Measurements from ENCODE around the gene KRT3.
"Not testable (repeated sequence)": the region's sequence is repeated elsewhere in the genome, so short reads cannot be mapped to it uniquely, and the experiment has no call there.

The KRT3 gene

GRCh38 chr12:52781399-52782082 lies 14.4 kb downstream of the KRT3 start:
- DNase-seq (ENCODE audit: low spot score) = no peak

- DNase-seq (ENCODE audit: low spot score) = no peak
Observed at GRCh38 chr12:52779914-52780313, 16.0 kb downstream of the KRT3 start.

GRCh38 chr12:52778833-52779232 lies 17.1 kb downstream of the KRT3 start:
- no peak for DNase-seq (ENCODE audit: low spot score)

GRCh38 chr12:52777566-52777965 lies 18.4 kb downstream of the KRT3 start:
- no peak for DNase-seq (ENCODE audit: low spot score)

- DNase-seq (ENCODE audit: low spot score) = no peak
Observed at GRCh38 chr12:52776913-52777395, 19.0 kb downstream of the KRT3 start, which contains the start of gene KRT76. KRT76 (minus strand) TSS chr12:52777345; CDS start chr12:52777291, 54 bp downstream.

GRCh38 chr12:52776435-52776834 lies 19.5 kb downstream of the KRT3 start:
- no peak for DNase-seq (ENCODE audit: low spot score)

- DNase-seq (ENCODE audit: low spot score) = no peak
Observed at GRCh38 chr12:52774629-52775250, 21.2 kb downstream of the KRT3 start.

GRCh38 chr12:52772772-52773171 lies 23.1 kb downstream of the KRT3 start:
- DNase-seq (ENCODE audit: low spot score) = no peak

GRCh38 chr12:52772188-52772587 lies 23.7 kb downstream of the KRT3 start:
- no peak for DNase-seq (ENCODE audit: low spot score)

- DNase-seq (ENCODE audit: low spot score) = no peak
Observed at GRCh38 chr12:52771505-52771904, 24.4 kb downstream of the KRT3 start.

GRCh38 chr12:52771088-52771487 lies 24.8 kb downstream of the KRT3 start:
- DNase-seq (ENCODE audit: low spot score) = no peak

- no peak for DNase-seq (ENCODE audit: low spot score)
Observed at GRCh38 chr12:52769946-52770345, 26.0 kb downstream of the KRT3 start.

- DNase-seq (ENCODE audit: low spot score) = no peak
Observed at GRCh38 chr12:52769354-52769753, 26.6 kb downstream of the KRT3 start.

GRCh38 chr12:52768479-52769200 lies 27.3 kb downstream of the KRT3 start:
- DNase-seq (ENCODE audit: low spot score) = no peak

GRCh38 chr12:52767427-52767826 lies 28.5 kb downstream of the KRT3 start:
- DNase-seq (ENCODE audit: low spot score) = no peak

GRCh38 chr12:52767020-52767379 lies 28.9 kb downstream of the KRT3 start:
- DNase-seq (ENCODE audit: low spot score) = no peak

- no peak for DNase-seq (ENCODE audit: low spot score)
Observed at GRCh38 chr12:52766351-52767019, 29.4 kb downstream of the KRT3 start.

- DNase-seq (ENCODE audit: low spot score) = no peak
Observed at GRCh38 chr12:52765702-52766101, 30.2 kb downstream of the KRT3 start.

GRCh38 chr12:52763991-52764390 lies 31.9 kb downstream of the KRT3 start:
- no peak for DNase-seq (ENCODE audit: low spot score)

GRCh38 chr12:52763036-52763659 lies 32.8 kb downstream of the KRT3 start:
- no peak for DNase-seq (ENCODE audit: low spot score)

- DNase-seq (ENCODE audit: low spot score) = no peak
Observed at GRCh38 chr12:52761802-52762201, 34.1 kb downstream of the KRT3 start.

GRCh38 chr12:52761218-52761617 lies 34.7 kb downstream of the KRT3 start:
- not testable (repeated sequence) for DNase-seq (ENCODE audit: low spot score)

All from kidney capillary endothelial cell (primary cell).